A673 (cell line): ENCODE data around the gene CYFIP2. TPM values are rescaled to one million over a fixed set of nuclear protein-coding genes. Genes with fewer than 3 reads are reported as not detected.

ENCODE experiments used
- BruUV-seq: library from RNA; stranded (reverse); fragments of 400-500 nt; replicated peaks from 2 replicates; lab custom pipeline; 2021; lab: Mats Ljungman, UMichigan
- CTCF ChIA-PET: fragments of 300-600 bp; sonication (Branson Sonifier 250); formaldehyde crosslinking; loops from one replicate; lab custom pipeline; 2022; ENCODE audit warnings: antibody characterized with exemption; lab: Charles Lee
- POLR2A ChIA-PET: fragments of 300-600 bp; sonication (Branson Sonifier 250); formaldehyde crosslinking; loops from one replicate; lab custom pipeline; 2022; ENCODE audit warnings: antibody characterized with exemption; ENCODE audit not compliant: low non-redundant PET; lab: Charles Lee
- DNase-seq: peaks from one replicate; pipeline ENCODE4 v3.0.0-alpha.2; 2015; ENCODE audit warnings: low spot score
- H3K27ac ChIP-seq: fragments of 200-600 bp; sonication (generic); 2 replicates; pipeline ENCODE4 v1.5.1; 2016; ENCODE audit warnings: mixed run types, low read depth, mild to moderate bottlenecking, mixed read lengths, antibody characterized with exemption, low read length; ENCODE audit not compliant: poor library complexity, severe bottlenecking
- H3K27me3 ChIP-seq: fragments of 200-600 bp; sonication (generic); replicated peaks from 2 replicates; pipeline ENCODE4 v1.6.1; 2017; ENCODE audit warnings: mixed run types, low read depth, mild to moderate bottlenecking, mixed read lengths, antibody characterized with exemption, low read length; ENCODE audit not compliant: insufficient read depth, poor library complexity
- H3K36me3 ChIP-seq: fragments of 200-600 bp; sonication (generic); 2 replicates; pipeline ENCODE4 v1.6.1; 2016; ENCODE audit warnings: mixed run types, mild to moderate bottlenecking, mixed read lengths, antibody characterized with exemption, low read length; ENCODE audit not compliant: insufficient read depth, poor library complexity, severe bottlenecking
- H3K4me1 ChIP-seq: fragments of 200-600 bp; sonication (generic); 2 replicates; pipeline ENCODE4 v1.6.1; 2017; ENCODE audit warnings: mixed run types, mild to moderate bottlenecking, mixed read lengths, antibody characterized with exemption, low read length; ENCODE audit not compliant: insufficient read depth, poor library complexity, severe bottlenecking
- H3K4me3 ChIP-seq: fragments of 200-600 bp; sonication (generic); 2 replicates; pipeline ENCODE4 v1.5.1; 2016; ENCODE audit warnings: low read depth, mixed run types, mild to moderate bottlenecking, mixed read lengths, low read length; ENCODE audit not compliant: poor library complexity, severe bottlenecking
- H3K9me3 ChIP-seq: fragments of 200-600 bp; sonication (generic); 2 replicates; pipeline ENCODE4 v1.6.1; 2016; ENCODE audit warnings: mixed run types, low read depth, mild to moderate bottlenecking, mixed read lengths, antibody characterized with exemption, low read length; ENCODE audit not compliant: poor library complexity, severe bottlenecking
- EZH2 ChIP-seq: fragments of 200-600 bp; sonication (generic); IDR thresholded peaks from 2 replicates; pipeline ENCODE4 v1.6.1; 2017; ENCODE audit warnings: borderline replicate concordance, low read depth, mild to moderate bottlenecking, mixed read lengths, antibody characterized with exemption, low read length; ENCODE audit not compliant: poor library complexity, severe bottlenecking
- intact Hi-C: fragments of 100-400 bp; cut with micrococcal nuclease; formaldehyde crosslinking; loops from one replicate; pipeline ENCODE4 v1.10.0; 2022; ENCODE audit not compliant: unreplicated experiment
- total RNA-seq: library from RNA; stranded (reverse); gene quantifications from 2 replicates; pipeline ENCODE4 v1.2.3, GENCODE V29; 2021
- TF ChIP-seq, protein P1 (sequence below): fragments of 300-800, 200-600 bp; sonication (generic); conservative IDR thresholded peaks from 2 replicates; pipeline ENCODE4 v1.5.1; 2017; ENCODE audit warnings: low read depth, mild to moderate bottlenecking, antibody characterized with exemption, low read length, moderate library complexity, mixed read lengths

Gene CYFIP2
- total RNA-seq, 1 experiment from 2014 or later = 17.2 TPM

DNA sequence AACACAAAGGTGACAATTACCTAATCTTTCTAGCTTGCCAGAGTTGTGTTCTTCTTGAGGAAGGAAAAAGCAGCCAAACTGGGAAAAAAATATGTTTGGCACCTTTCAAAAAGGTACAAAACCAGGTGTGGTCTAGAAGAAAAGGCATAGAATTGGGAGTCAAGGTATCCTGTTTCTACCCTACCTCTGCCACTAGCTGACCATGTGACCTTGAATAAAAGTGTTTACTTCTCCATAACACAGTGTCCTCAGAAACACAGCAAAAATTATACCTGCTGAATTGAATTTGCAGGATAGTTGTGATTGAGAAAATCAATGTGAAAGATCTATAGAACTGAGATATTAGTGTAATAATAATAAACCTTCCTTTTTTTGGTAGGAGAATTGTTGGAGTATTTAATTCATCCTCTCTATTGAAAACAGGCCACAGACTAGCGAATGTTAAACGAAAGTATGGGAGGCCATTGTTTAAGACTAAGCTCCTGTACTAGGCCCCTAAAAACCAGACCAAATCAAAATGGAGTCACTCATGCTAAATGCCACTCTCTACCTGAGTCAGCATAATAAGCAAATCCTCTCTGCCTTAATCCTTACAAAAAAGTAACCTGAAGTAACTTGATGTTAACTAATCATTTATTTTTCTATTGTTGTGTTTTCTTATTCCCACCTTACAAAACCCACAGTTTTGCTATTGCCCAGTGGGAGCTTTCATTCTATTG is 12.6 kb downstream of the CYFIP2 start:
- BruUV-seq = no TSS peak
- intact Hi-C loops = no loop called here
- CTCF ChIA-PET = no interaction called here
- H3K4me3 ChIP-seq = no peak overlapping the region
- DNase-seq = no peak
- no peak for TF ChIP-seq EZH2
- TF ChIP-seq, protein P1, sequence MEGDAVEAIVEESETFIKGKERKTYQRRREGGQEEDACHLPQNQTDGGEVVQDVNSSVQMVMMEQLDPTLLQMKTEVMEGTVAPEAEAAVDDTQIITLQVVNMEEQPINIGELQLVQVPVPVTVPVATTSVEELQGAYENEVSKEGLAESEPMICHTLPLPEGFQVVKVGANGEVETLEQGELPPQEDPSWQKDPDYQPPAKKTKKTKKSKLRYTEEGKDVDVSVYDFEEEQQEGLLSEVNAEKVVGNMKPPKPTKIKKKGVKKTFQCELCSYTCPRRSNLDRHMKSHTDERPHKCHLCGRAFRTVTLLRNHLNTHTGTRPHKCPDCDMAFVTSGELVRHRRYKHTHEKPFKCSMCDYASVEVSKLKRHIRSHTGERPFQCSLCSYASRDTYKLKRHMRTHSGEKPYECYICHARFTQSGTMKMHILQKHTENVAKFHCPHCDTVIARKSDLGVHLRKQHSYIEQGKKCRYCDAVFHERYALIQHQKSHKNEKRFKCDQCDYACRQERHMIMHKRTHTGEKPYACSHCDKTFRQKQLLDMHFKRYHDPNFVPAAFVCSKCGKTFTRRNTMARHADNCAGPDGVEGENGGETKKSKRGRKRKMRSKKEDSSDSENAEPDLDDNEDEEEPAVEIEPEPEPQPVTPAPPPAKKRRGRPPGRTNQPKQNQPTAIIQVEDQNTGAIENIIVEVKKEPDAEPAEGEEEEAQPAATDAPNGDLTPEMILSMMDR = no peak
- H3K9me3 ChIP-seq = no peaks in the 10 kb centered on the region
- H3K27me3 ChIP-seq = no peaks in the 10 kb centered on the region
- POLR2A ChIA-PET = no interaction called here
- no peaks in the 10 kb centered on the region for H3K4me1 ChIP-seq
- H3K27ac ChIP-seq = no peak overlapping the region
- no peaks in the 10 kb centered on the region for H3K36me3 ChIP-seq

DNA sequence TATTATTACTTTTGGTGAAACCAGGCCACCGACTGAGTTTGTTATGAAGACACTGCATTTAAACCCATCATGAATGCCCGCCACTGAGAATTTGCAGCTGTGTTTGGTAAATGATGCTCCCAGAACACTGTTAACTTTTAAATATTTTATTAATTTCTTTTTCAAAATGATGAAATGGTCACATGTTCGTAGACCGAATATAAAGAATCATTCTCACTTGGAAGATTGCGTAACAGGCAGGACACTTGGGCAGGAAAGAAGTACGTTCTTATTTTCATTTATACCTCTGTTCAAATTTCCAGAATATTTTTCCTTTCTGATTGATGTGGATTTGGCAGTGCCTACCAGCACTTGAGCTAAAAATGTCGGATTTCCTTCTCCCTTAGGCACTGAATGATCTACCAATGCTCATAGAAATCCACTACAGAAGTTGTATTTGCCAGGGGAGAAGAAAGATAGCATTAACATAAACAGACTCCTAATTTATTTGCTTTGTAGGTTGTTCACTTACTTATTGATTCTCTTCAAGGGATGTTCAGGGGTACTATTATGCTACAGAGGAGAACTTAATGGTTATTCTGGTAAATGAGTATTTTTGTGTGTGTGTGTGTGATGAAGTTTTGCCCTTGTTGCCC is 13.8 kb downstream of the CYFIP2 start:
- Histone ChIP-seq H3K27me3 (no peaks in the 10 kb centered on the region), H3K27ac (no peak overlapping the region), H3K4me1 (no peaks in the 10 kb centered on the region), H3K36me3 (no peaks in the 10 kb centered on the region), H3K9me3 (no peaks in the 10 kb centered on the region), H3K4me3 (no peak overlapping the region)
- ChIA-PET CTCF (no interaction called here), POLR2A (no interaction called here)
- BruUV-seq = no TSS peak
- intact Hi-C loops = no loop called here
- no peak for DNase-seq
- TF ChIP-seq, protein P1 = no peak
- no peak for TF ChIP-seq EZH2

DNA sequence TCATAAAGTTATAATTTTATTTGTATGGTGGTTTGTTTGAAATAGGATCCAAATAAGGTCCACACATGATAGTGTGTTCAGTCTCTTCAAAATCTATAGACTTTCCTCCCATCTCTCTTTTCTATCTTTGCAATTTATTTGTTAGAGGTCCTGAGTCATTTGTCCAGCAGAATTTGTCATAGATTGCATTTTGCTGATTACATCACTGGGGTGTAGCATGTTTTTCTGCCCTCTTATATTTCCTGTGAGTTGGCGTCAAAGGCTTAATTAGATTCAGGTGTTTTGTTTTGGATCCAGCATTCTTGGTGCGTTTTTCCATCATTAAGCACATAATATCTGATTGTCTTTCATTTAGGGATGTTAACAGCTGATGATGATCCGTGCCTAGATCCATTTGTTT is 15.0 kb downstream of the CYFIP2 start:
- DNase-seq = no peak
- no TSS peak for BruUV-seq
- ChIA-PET CTCF (no interaction called here), POLR2A (no interaction called here)
- Histone ChIP-seq H3K4me1 (no peaks in the 10 kb centered on the region), H3K36me3 (no peaks in the 10 kb centered on the region), H3K27ac (no peak overlapping the region), H3K27me3 (no peaks in the 10 kb centered on the region), H3K9me3 (no peaks in the 10 kb centered on the region), H3K4me3 (no peak overlapping the region)
- TF ChIP-seq, protein P1 = no peak
- no peak for TF ChIP-seq EZH2
- intact Hi-C loops = no loop called here
